GM12878 (cell line): ENCODE data around the gene CBARP. TPM values are rescaled to one million over a fixed set of nuclear protein-coding genes. Genes with fewer than 3 reads are reported as not detected.

Experiments
- ATAC-seq: fragments of 200-7000 bp; cut with Tn5 transposase; 3 replicates; pipeline ENCODE4 v1.9.1; 2020; ENCODE audit warnings: mild to moderate bottlenecking, moderate library complexity
- BruUV-seq: library from RNA; stranded (reverse); fragments of 400-500 nt; replicated peaks from 2 replicates; lab custom pipeline; 2021; lab: Mats Ljungman, UMichigan
- CTCF ChIA-PET: fragments of 300-600 bp; sonication (Branson Sonifier 250); formaldehyde crosslinking; extraction: SDS; loops from one replicate; lab custom pipeline; 2021; ENCODE audit warnings: inconsistent platforms; lab: Yijun Ruan, JAX
- POLR2A ChIA-PET: fragments of 350-600 bp; formaldehyde crosslinking; extraction: SDS; loops from one replicate; lab custom pipeline; 2021; ENCODE audit warnings: inconsistent platforms; lab: Charles Lee
- RAD21 ChIA-PET: fragments of 300-600 bp; sonication (Branson Sonifier 250); formaldehyde crosslinking; loops from one replicate; lab custom pipeline; 2023; ENCODE audit warnings: antibody characterized with exemption; ENCODE audit not compliant: unreplicated experiment; lab: Charles Lee
- SMC1A ChIA-PET: fragments of 300-600 bp; sonication (Branson Sonifier 250); formaldehyde crosslinking; loops from one replicate; lab custom pipeline; 2023; ENCODE audit not compliant: unreplicated experiment, uncharacterized antibody; lab: Charles Lee
- DNase-seq: peaks from one replicate; pipeline ENCODE4 v3.0.0-alpha.2; 2011; ENCODE audit warnings: low read depth, low spot score
- FAIRE-seq: peaks from 3 replicates; lab custom pipeline; 2011; peaks lifted over from hg19 to GRCh38; lab: Jason Lieb, UNC
- H2AFZ ChIP-seq: 2 replicates; pipeline ENCODE4 v1.6.0; 2011; ENCODE audit warnings: low read depth, low read length, control low read depth; ENCODE audit not compliant: control insufficient read depth
- H3K27ac ChIP-seq: 2 replicates; pipeline ENCODE4 v1.5.1; 2011; ENCODE audit warnings: control low read depth; ENCODE audit not compliant: control insufficient read depth, insufficient read depth
- H3K27me3 ChIP-seq, 2 experiments: replicated peaks in 1 of 2; 2 replicates each; pipeline versions ENCODE4 v1.6.0 to v1.6.1; 2011; ENCODE audit warnings: low read length in 1 of 2; ENCODE audit not compliant: control insufficient read depth in 2 of 2, insufficient read depth in 2 of 2
- H3K36me3 ChIP-seq, 2 experiments: 2 replicates each; pipeline ENCODE4 v1.5.1; 2011; ENCODE audit warnings: low read length in 1 of 2; ENCODE audit not compliant: control insufficient read depth in 2 of 2, insufficient read depth in 2 of 2
- H3K4me1 ChIP-seq: 2 replicates; pipeline ENCODE4 v1.6.1; 2011; ENCODE audit warnings: mild to moderate bottlenecking, low read length, moderate library complexity, mixed read lengths; ENCODE audit not compliant: control insufficient read depth, insufficient read depth
- H3K4me2 ChIP-seq: 2 replicates; pipeline ENCODE4 v1.6.0; 2011; ENCODE audit warnings: control low read depth; ENCODE audit not compliant: control insufficient read depth, insufficient read depth
- H3K4me3 ChIP-seq: fragments of 200-600 bp; sonication (generic); 2 replicates; pipeline ENCODE4 v1.5.1; 2016
- H3K79me2 ChIP-seq: 2 replicates; pipeline ENCODE4 v1.6.0; 2011; ENCODE audit warnings: low read length; ENCODE audit not compliant: control insufficient read depth, insufficient read depth
- H3K9ac ChIP-seq: 2 replicates; pipeline ENCODE4 v1.8.0; 2011; ENCODE audit warnings: low read length, control low read depth, mixed read lengths; ENCODE audit not compliant: control insufficient read depth, insufficient read depth
- H3K9me3 ChIP-seq: replicated peaks from 3 replicates; pipeline ENCODE4 v1.5.1; 2011; ENCODE audit warnings: mild to moderate bottlenecking, low read length; ENCODE audit not compliant: control insufficient read depth, insufficient read depth
- H4K20me1 ChIP-seq: 2 replicates; pipeline ENCODE4 v1.6.0; 2011; ENCODE audit not compliant: control insufficient read depth, insufficient read depth
- BCL11A ChIP-seq: IDR thresholded peaks from 2 replicates; pipeline ENCODE4 v1.6.1; 2011; ENCODE audit warnings: low read depth, low read length
- CBFB ChIP-seq: IDR thresholded peaks from 2 replicates; pipeline ENCODE4 v1.6.1; 2016; ENCODE audit warnings: antibody characterized with exemption, low read depth
- CREB1 ChIP-seq: IDR thresholded peaks from 2 replicates; pipeline ENCODE4 v1.6.1; 2012; ENCODE audit warnings: low read depth, mild to moderate bottlenecking, inconsistent platforms
- CUX1 ChIP-seq: IDR thresholded peaks from 2 replicates; pipeline ENCODE4 v1.6.1; 2012; ENCODE audit warnings: improper control_type of control experiment, low read depth, low read length; ENCODE audit not compliant: insufficient replicate concordance
- JUNB ChIP-seq: IDR thresholded peaks from 2 replicates; pipeline ENCODE4 v1.6.1; 2016; ENCODE audit warnings: antibody characterized with exemption, mild to moderate bottlenecking
- NFYB ChIP-seq: IDR thresholded peaks from 2 replicates; pipeline ENCODE4 v1.6.1; 2011; ENCODE audit warnings: low read depth, mild to moderate bottlenecking, low read length, improper control_type of control experiment, moderate library complexity; ENCODE audit not compliant: insufficient read depth
- NKRF ChIP-seq: fragments of 450-650 bp; conservative IDR thresholded peaks from 2 replicates; pipeline ENCODE4 v1.6.1; 2017; ENCODE audit warnings: mild to moderate bottlenecking, moderate library complexity
- PAX5 ChIP-seq: IDR thresholded peaks from 2 replicates; pipeline ENCODE4 v1.6.1; 2011; ENCODE audit warnings: low read depth, low read length, borderline replicate concordance
- SMC3 ChIP-seq: IDR thresholded peaks from 2 replicates; pipeline ENCODE4 v1.6.1; 2011; ENCODE audit warnings: low read length, improper control_type of control experiment, borderline replicate concordance
- SREBF2 ChIP-seq: IDR thresholded peaks from 2 replicates; pipeline ENCODE4 v1.6.1; 2012; ENCODE audit warnings: mild to moderate bottlenecking, low read length
- SRF ChIP-seq, 2 experiments: IDR thresholded peaks; 2 replicates each; pipeline ENCODE4 v1.6.1; 2011; ENCODE audit warnings: low read depth in 2 of 2, low read length in 2 of 2, mild to moderate bottlenecking in 1 of 2, moderate library complexity in 1 of 2
- TCF12 ChIP-seq: IDR thresholded peaks from 2 replicates; pipeline ENCODE4 v1.6.1; 2011; ENCODE audit warnings: low read depth, mild to moderate bottlenecking, low read length
- TCF3 ChIP-seq: IDR thresholded peaks from 2 replicates; pipeline ENCODE4 v1.6.1; 2012; ENCODE audit warnings: low read depth, mild to moderate bottlenecking, low read length, borderline replicate concordance; ENCODE audit not compliant: insufficient read depth
- USF2 ChIP-seq: IDR thresholded peaks from 2 replicates; pipeline ENCODE4 v1.6.1; 2011; ENCODE audit warnings: low read depth, low read length, improper control_type of control experiment, borderline replicate concordance
- ZBED1 ChIP-seq: IDR thresholded peaks from 2 replicates; pipeline ENCODE4 v1.6.1; 2016; ENCODE audit warnings: borderline replicate concordance
- whole genome bisulfite sequencing: methylation state at CpG from one replicate; pipeline ENCODE4 v1.1.6; 2016; ENCODE audit warnings: low lambda C conversion rate; ENCODE audit not compliant: insufficient replicate concordance, insufficient coverage; ENCODE audit errors: missing lambda C conversion rate; 5-methylcytosine and 5-hydroxymethylcytosine counted together
- in situ Hi-C: fragments of 300-500 bp; cut with MboI; formaldehyde crosslinking; loops from 9 replicates; pipeline ENCODE4 v1.14.3; 2018; ENCODE audit warnings: mixed read lengths
- intact Hi-C: fragments of 100-400 bp; cut with micrococcal nuclease; formaldehyde crosslinking; loops from one replicate; pipeline ENCODE4 v1.14.2; 2022; ENCODE audit not compliant: unreplicated experiment
- polyA plus RNA-seq, 11 experiments: library from polyadenylated mRNA; depleted of rRNA in 4 of 11; unstranded in 6 of 11; stranded (reverse) in 5 of 11; fragments of >200 nt; fragmentation: Nextera tagmentation in 4 of 11; fragmentation: Illumina TruSeq in 1 of 11; extraction: Ambion mirVana in 4 of 11; extraction: Trizol in 1 of 11; gene quantifications; 1 replicate in 1 of 11; 2 replicates in 10 of 11; pipeline versions ENCODE4 v1.2.1 to v1.2.3, GENCODE V29; 2011 to 2016; ENCODE audit warnings: inconsistent platforms in 2 of 11, missing spikeins in 2 of 11, low read depth in 1 of 11
- total RNA-seq, 4 experiments: library from RNA; depleted of rRNA in 3 of 4; stranded (reverse); fragments of >200 nt in 3 of 4; fragmentation: Illumina TruSeq in 1 of 4; extraction: Trizol in 1 of 4; gene quantifications; 2 replicates each; pipeline versions ENCODE4 v1.2.1 to v1.2.3, GENCODE V29; 2013 to 2021

Gene CBARP
- total and polyA plus RNA-seq, 10 of the 15 experiments (the other 5 are each of a cell fraction or from before 2014, with no cell fraction given), result 0.04 to 0.59 (median 0.18) TPM; not detected in 3

- H4K20me1 ChIP-seq, result no peaks in the 10 kb centered on the region; the same call in 1 of the 2 replicates
- CTCF ChIA-PET, result interaction anchor here (0.6 to 7.2 kb wide), 5 partner anchors 10 to 250 kb away, joined by 3 to 363 read pairs (median 3); partner anchors contain the start of gene ATP5F1D
- intact Hi-C loops (loop anchor here (1.0 kb wide), 1 partner anchor 9 kb away; no protein-coding TSS in a partner anchor), in situ Hi-C loops (loop anchor here (10.0 kb wide), 1 partner anchor 815 kb away; no protein-coding TSS in a partner anchor)
- WGBS, result under 1% methylated on average over 48 of the region's 64 CpGs
- FAIRE-seq, result no peak
- BruUV-seq, result TSS peak; percentile 65
- RAD21 ChIA-PET, result interaction anchor here (1.0 to 5.1 kb wide), 7 partner anchors 10 to 212 kb away, joined by 3 to 336 read pairs (median 7); partner anchors contain the start of gene ATP5F1D
- peak overlapping the region; percentile 98 for H3K9ac ChIP-seq
- H3K9me3 ChIP-seq, result no peaks in the 10 kb centered on the region
- H3K27ac ChIP-seq, result peak overlapping the region; percentile 98
- SMC1A ChIA-PET, result interaction anchor here (1.0 to 7.3 kb wide), 2 partner anchors 13 to 26 kb away, joined by 3 to 172 read pairs; partner anchors contain the start of gene ATP5F1D
- peaks cover 44% of the 10 kb centered on the region for H3K4me1 ChIP-seq
- H3K4me3 ChIP-seq, result peak overlapping the region; percentile 98
- peak; percentile 11 for ATAC-seq
- H2AFZ ChIP-seq, result no peak overlapping the region; the same call in 1 of the 2 replicates
- H3K36me3 ChIP-seq, result peaks cover 30 to 32% of the 10 kb centered on the region in 2 experiments
- no peaks in the 10 kb centered on the region for H3K27me3 ChIP-seq
- no peak for DNase-seq
- POLR2A ChIA-PET, result interaction anchor here (1.0 to 8.7 kb wide), 11 partner anchors 10 to 362 kb away, joined by 3 to 184 read pairs (median 5); partner anchors contain the start of genes ARHGAP45 and ATP5F1D
- peak overlapping the region; percentile 99 for H3K4me2 ChIP-seq
- H3K79me2 ChIP-seq, result peaks cover 50% of the 10 kb centered on the region
- no peak for TF ChIP-seq CREB1
- TF ChIP-seq SREBF2, result no peak
- TF ChIP-seq PAX5, result no peak
- TF ChIP-seq SMC3, result no peak
- peak; percentile 79 for TF ChIP-seq NKRF
- TF ChIP-seq CBFB, result peak; percentile 33; the same call in 1 of the 2 replicates
- TF ChIP-seq USF2, result peak; percentile 77
- TF ChIP-seq CUX1, result no peak
- TF ChIP-seq TCF3, result no peak
- TF ChIP-seq TCF12, result no peak
- no peak for TF ChIP-seq JUNB
- TF ChIP-seq ZBED1, result no peak
- peak; percentile 1; the same call in 1 of the 2 replicates for TF ChIP-seq BCL11A
- no peak for TF ChIP-seq SRF (IDR thresholded peaks at IDR 0.05; ENCODE audit: low read depth in 2 of 2, low read length in 2 of 2)
- no peak for TF ChIP-seq NFYB
Measured at GRCh38 chr19:1269478-1270212, 31.8 kb upstream of the CBARP start.
